Cardiac fibroblast (primary cell): ENCODE measurements around the gene EPHB2.
"Not testable (repeated sequence)": the region's sequence is repeated elsewhere in the genome, so short reads cannot be mapped to it uniquely, and the experiment has no call there.

Experiments used
- DNase-seq, 2 donors: peaks; one replicate each; pipeline versions ENCODE4 v3.0.0 to v3.0.0-alpha.2; 2010; ENCODE audit warnings: low read depth in 2 of 2
- H3K4me3 ChIP-seq, 2 donors: replicated peaks in 1 of 2; 1 replicate in 1 of 2; 2 replicates in 1 of 2; pipeline ENCODE4 v1.5.1; 2011; ENCODE audit warnings: low read depth in 2 of 2, low read length in 2 of 2, mild to moderate bottlenecking in 2 of 2, moderate library complexity in 1 of 2
- TF ChIP-seq, protein P1 (sequence below): IDR thresholded peaks from one replicate; pipeline ENCODE4 v1.5.1; 2011; ENCODE audit warnings: low read depth, mild to moderate bottlenecking, low read length, inconsistent platforms

EPHB2 gene

DNA sequence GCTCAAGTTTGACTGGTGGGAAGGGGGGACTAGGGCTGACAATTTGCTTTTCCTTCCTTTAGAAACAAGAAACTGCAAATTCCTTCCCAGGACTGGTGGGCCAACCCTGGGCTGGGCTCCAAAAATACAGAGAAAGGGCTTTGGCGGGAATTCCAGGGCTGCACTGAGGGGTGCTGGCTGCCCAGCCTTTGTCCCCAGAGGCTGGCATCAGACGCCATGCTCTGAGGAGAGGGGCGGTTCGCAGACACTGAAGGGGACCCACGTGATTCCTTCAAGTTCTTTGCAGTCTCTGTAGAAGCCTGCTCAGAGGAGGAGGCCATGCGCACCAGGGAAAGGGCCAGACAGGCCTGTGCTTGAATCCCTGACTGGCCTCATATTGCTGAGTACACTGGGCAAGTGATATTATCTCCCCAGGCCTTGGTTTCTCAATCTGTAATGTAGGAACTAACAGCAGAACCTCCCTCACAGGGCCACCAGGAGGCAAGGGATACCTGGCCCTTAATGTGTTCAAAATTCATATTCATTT is 119.5 kb downstream of the EPHB2 start:
- TF ChIP-seq, protein P1, sequence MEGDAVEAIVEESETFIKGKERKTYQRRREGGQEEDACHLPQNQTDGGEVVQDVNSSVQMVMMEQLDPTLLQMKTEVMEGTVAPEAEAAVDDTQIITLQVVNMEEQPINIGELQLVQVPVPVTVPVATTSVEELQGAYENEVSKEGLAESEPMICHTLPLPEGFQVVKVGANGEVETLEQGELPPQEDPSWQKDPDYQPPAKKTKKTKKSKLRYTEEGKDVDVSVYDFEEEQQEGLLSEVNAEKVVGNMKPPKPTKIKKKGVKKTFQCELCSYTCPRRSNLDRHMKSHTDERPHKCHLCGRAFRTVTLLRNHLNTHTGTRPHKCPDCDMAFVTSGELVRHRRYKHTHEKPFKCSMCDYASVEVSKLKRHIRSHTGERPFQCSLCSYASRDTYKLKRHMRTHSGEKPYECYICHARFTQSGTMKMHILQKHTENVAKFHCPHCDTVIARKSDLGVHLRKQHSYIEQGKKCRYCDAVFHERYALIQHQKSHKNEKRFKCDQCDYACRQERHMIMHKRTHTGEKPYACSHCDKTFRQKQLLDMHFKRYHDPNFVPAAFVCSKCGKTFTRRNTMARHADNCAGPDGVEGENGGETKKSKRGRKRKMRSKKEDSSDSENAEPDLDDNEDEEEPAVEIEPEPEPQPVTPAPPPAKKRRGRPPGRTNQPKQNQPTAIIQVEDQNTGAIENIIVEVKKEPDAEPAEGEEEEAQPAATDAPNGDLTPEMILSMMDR, result no peak
- no peak overlapping the region for H3K4me3 ChIP-seq
- DNase-seq, result no peak

DNA sequence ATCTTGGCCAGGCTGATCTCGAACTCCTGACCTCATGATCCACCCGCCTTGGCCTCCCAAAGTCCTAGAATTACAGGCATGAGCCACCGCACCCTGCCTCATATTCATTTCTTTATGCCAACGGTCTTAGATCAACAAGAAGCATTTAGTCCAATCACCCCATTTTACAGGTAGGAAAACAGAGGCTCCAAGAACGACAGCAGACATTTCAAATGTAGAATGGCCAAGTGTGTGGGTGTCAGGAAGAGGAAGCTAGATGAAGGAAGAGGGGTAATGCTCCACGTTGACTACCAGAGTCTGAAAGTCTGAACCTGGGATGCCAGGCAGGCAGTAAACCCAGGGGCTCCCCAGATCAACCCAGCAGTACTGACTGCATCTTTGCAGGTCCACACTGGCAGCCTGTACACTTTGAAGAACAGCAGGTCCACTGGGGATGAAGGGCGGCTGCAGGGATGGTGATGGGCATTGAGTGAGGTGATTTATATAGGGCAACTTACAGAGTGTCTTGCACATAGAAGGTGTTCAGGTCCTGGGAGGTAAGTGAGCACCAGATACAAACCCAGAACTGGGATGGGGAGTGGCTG is 120.2 kb downstream of the EPHB2 start:
- TF ChIP-seq, protein P1, result no peak
- no peak overlapping the region for H3K4me3 ChIP-seq
- DNase-seq, result no peak

DNA sequence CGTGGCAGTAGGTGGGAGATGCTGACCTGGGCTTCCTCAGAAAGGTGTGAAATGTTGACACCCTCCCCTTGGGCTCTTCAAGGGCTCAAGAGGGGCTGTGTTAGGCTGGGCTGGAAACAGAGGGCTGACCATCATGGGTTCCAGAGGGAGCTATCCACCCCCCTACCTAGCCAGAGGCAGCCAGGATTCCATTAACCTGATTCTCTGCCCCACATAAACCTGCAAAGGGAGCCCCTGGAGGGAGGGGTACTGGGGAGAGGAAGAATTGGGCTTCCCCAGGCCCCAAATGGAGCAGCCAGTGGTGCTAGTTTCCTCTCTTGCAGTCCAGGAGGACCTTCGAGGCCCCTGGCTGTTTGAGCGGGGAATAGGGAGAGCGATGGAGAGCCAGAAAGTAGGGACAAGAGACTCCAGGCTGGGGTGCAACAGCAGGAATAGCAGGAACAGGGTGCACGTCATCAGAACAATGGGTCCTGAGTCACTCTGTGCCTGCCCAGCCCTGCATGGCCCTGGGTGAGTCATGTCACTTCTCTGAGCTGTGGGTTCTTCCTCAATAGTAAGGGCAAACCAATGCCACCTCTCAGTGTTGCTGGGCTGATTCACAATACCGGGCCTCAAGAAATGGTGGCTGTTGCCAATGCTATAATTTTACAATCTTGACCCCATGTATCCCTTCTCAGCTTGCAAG is 121.2 kb downstream of the EPHB2 start:
- DNase-seq, result peak; percentile 72 to 91
- no peak overlapping the region for H3K4me3 ChIP-seq
- TF ChIP-seq, protein P1, result no peak

DNA sequence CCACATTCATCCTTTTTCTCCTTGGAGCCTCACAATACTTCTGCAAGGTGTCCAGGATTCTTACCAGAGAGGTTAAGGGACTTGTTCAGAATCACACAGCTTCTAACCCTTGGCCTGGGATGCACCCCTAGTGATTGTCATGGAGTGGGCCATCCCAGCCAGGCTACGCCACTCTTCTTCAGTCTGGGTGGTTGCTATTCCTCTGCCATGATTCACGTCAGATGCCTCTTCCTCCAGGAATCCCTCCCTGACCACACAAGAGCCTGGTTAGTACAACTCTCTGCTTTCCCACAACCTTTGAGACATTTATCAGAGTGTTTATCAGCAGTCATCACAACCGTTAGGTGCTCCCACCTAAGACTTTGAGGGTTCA is 121.8 kb downstream of the EPHB2 start:
- H3K4me3 ChIP-seq, result no peak overlapping the region
- TF ChIP-seq, protein P1, result no peak
- peak in 1 of 2 donors; percentile 72 for DNase-seq

DNA sequence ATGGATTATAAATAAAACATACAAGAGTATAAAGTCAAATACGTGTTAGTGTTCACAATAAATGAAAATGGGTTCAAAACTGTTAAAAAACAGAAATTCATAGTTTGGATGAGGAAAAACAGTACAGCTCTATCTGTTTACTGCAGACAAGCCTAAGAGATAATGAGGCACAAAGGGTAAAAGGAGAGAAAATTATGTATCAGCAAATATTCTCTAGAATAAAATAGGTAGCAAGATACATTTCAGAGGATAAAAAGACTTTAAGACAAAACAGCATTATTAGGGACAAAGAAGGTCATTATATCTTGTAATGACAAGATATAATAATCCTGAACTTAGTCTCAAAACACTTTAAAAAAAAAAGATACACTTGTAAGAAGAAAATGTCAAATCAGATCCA is 123.1 kb downstream of the EPHB2 start:
- TF ChIP-seq, protein P1, result no peak
- no peak for DNase-seq
- H3K4me3 ChIP-seq, result no peak overlapping the region

DNA sequence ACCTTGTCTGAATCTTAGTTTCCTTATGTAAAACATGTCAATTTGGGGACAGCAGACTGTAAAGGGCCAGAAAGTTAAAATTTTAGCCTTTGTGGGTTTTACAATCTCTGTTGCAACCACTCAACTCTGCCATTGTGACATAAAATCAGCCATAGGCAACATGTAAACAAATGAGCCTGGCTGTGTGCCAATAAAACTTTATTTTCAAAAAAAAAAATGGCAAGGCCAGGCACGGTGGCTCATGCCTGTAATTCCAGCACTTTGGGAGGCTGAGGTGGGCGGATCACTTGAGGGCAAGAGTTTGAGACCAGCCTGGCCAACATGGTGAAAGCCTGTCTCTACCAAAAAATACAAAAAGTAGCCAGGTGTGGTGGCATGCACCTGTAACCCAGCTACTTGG is 123.8 kb downstream of the EPHB2 start:
- DNase-seq, result peak; percentile 52 to 58
- H3K4me3 ChIP-seq, result not testable (repeated sequence)

DNA sequence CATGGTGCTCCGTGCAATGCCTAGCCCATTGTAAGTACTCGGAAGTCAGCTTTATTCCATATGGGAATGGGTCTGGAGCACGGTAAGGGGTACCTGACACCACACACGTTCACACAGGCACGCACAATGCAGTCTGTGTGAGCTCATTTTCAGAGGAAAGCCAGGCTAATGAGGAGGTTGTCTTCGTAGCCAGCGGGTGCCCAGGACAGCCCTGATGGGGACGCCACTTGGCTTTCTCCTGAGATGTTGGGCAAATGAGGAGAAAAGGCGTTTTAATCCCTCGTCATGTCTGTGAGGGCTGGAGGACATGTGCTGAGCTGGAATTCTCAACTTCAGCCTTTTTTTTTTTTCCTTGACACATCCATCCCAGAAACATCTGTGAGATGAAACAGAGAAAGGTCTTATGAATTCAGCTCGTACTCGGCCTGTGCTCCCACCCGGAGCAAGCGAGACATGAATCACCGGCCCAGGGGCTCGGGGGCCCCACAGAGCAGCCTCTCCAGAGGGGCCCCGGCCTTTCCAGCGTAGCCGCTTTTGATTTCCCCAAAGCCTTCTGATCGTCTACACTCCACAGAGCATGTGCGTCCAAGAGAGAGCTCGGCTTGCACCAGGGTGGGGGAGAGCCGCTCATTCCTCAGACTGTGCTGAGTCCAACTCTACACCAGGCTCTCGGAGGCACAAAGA is 125.1 kb downstream of the EPHB2 start:
- TF ChIP-seq, protein P1, result no peak
- no peak overlapping the region for H3K4me3 ChIP-seq
- no peak for DNase-seq
